Stimulated activated CD8-positive, alpha-beta memory T cell treated with anti-CD3 and anti-CD28 coated beads, Interleukin-15, amount 100 ng/mL, for 24 hours (primary cell): ENCODE results near the gene PTEN.
"Not testable (repeated sequence)": the region's sequence is repeated elsewhere in the genome, so short reads cannot be mapped to it uniquely, and the experiment has no call there.

Experiments used
- DNase-seq: peaks from one replicate; pipeline ENCODE4 v3.0.0-alpha.2; 2020; ENCODE audit warnings: low read depth

PTEN gene

GRCh38 chr10:87872828-87873227 is 9.4 kb downstream of the PTEN start:
- no peak for DNase-seq

DNA sequence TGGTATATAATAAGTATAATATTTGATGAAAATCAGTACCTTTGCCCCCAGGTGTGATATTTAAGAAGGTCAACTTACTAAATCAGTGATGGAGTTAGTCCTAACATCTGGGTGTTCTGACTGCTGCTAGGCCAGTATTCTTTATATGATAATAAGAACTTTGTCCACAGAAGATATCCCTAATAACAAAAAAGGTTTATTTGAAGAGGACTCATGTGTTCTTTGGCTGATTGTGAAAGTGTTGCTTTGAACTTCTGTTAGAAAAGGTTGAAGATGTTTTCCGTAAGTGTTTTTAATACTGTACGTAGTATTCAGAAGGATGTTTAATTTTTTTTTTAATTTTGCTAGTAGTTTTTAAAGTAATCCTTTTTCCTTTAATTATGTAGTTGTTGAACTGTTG is 10.2 kb downstream of the PTEN start:
- DNase-seq: no peak

GRCh38 chr10:87875929-87876571 is 12.6 kb downstream of the PTEN start:
- no peak for DNase-seq

DNA sequence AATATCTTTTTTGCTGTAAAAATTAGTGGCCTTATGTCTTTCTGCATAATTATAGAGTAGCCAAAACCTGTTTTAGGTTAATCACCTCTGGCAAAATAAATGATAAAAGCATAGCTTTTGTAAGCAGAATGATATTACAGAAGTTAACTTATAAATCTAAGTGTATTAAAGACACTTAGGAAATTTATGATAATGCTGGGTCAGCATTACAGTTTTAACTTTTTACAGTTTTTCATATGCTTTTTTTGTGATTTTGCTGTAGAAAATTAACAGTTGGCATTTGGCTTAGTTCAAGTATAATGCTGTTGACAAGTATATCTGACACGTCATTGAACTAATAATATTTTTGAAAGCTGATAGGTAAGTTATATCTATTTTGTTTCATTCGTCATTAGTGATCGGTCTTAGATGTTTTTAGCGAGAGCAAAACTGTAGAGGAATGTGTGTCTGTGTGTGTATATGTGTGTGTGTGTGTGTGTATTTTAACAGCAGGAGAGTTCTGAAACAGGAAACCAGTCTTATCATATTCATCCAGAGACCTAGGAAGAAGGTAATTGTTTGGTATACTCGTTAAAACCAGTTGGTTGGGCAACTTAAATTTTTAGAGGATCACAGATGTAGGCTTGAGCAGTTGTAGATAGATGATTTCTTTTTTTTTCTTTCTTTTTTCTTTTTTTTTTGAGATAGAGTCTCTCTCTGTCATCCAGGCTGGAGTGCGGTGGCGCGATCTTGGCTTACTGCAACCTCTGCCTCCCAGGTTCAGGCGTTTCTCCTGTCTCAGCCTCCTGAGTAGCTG is 15.4 kb downstream of the PTEN start:
- no peak for DNase-seq

GRCh38 chr10:87880336-87880735 is 16.9 kb downstream of the PTEN start:
- DNase-seq: no peak

GRCh38 chr10:87881373-87882059 is 18.1 kb downstream of the PTEN start:
- DNase-seq: not testable (repeated sequence)

DNA sequence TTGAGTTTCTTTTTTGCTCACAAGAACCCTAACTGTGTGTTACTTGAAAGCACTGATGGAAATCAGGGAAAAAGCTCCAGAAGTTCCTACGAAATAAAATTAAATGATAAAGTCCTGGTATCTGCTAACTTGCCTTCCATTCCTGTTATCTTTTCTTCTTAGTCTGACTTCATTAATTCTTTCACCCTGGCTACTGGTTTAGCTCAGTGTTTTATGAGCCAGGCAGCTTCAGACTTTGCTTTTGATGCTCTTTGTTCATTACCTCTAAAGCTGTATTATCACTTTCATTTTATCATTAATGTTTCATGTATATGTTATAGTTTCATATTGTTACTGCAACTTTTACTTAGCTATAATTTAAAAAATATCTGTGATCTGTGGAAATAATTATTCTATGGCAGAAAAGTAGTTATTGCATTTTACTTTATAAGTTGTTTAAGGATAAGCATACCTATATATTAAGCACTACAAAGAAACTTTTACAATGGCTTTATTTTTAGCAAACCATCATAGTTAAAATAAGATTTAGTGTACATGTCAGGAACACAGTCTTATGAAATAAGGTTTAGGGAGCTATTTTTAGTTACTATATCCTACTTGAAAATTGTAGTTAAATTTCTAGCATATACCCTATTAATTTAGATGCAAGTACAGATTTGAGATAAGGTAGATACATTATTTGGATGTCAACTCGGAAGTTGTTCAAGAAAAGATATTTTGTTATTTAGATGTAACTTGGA is 19.3 kb downstream of the PTEN start:
- DNase-seq: no peak

DNA sequence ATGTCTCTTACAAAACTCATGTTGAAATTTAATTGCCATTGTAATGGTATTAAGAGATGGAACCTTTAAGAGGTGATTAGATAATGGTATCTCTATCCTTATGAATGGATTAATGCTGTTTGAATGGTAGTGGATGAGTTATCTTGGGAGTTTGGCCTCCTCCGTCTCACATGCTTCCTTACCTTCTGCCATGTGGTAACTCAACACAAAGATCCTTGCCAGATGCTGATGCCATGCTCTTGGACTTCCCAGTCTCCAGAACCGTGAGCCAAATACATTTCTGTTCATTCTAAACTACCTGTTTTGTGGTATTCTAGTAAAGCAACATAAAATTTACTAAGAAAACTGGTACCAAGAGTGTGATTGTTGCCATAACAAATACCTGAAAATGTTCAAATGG is 23.2 kb downstream of the PTEN start:
- DNase-seq: no peak

GRCh38 chr10:87887146-87887545 is 23.7 kb downstream of the PTEN start:
- no peak for DNase-seq

DNA sequence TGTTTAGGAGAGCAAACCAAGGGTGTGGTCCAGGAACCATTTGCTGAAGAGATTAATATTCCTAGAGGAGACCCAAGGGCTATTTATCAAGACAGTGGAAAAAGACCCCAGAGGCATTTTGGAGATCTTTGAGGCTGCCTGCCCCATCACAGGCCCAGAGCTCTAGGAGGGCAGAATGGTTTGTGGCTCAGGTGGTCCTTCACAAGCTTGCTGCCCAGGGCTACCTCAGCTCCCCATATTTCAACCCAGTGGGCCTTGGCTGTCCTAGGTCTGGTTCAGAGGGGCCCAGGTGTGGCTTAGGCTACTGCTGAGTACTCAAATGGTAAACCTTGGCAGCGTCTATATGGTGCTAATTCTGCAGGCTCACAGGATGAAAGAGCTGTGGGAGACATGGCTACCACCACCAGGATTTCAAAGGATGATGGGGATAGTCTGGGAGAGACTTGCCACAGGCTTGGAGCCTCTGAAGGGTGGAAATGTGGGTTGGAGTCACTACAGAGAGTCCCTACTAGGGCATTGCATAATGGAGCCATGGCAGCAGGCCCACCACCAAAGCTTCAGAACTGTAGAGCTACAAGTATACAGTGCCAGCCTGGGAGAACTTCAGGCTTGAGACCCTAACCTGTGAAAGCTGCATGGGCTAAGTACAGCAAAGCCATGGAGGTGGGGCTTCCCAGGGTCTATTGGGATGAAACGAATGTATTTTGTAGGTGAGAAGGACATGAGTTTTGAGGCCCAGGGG is 24.3 kb downstream of the PTEN start:
- no peak for DNase-seq

DNA sequence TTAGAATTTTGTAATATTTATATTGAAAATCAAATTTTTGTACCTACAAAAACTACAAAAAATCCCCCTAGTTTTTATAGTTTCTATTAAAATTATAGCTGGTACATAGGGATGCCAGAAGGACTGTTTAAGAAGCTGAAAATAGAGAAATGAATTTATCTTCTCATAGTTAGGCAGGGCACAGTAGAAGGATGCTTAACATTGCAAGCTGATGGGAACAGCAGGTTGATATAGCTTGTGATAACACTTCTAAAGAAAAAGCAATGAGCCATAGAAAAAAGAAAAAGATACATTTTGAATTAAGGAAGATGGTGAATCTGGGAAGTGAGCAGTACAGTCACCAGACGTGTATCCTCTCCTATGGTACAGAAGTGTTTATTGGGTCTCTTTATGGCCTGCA is 32.0 kb downstream of the PTEN start:
- no peak for DNase-seq

DNA sequence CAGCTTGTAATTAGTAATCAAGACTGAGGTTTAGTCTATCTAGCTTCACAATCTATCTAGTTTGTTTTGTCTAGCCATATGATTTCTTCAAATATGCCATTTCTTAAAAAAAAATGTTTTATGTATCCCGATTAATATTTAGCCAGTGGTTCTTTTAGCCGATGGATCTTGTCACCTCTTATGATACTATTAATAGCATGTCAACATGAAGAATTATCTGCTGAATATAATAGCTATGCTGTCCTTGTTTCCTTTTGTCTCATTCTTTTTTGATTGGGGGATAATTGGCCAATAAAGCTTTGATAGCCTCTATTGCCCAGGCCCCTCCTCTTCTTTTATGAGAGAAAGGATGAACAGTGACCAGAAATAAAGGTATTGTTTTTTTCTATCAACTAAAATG is 32.8 kb downstream of the PTEN start:
- no peak for DNase-seq

DNA sequence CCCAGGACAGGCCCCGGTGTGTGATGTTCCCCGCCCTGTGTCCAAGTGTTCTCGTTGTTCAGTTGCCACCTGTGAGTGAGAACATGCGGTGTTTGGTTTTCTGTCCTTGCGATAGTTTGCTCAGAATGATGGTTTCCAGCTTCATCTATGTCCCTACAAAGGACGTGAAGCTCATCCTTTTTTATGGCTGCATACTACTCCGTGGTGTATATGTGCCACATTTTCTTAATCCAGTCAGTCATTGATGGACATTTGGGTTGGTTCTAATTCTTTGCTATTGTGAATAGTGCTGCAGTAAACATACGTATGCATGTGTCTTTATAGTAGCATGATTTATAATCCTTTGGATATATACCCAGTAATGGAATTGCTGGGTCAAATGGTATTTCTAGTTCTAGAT is 34.5 kb downstream of the PTEN start:
- not testable (repeated sequence) for DNase-seq

DNA sequence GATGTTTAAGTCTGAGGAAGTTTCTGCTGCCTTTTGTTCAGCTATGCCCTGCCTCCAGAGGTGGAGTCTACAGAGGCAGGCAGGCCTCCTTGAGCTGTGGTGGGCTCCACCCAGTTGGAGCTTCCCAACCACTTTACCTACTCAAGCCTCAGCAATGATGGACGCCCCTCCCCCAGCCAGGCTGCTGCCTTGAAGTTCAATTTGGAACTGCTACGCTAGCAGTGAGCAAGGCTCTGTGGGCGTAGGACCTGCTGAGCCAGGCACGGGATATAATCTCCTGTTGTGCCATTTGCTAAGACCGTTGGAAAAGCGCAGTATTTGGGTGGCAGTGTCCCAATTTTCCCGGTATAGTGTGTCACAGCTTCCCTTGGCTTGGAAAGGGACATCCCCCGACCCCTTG is 40.0 kb downstream of the PTEN start:
- not testable (repeated sequence) for DNase-seq

DNA sequence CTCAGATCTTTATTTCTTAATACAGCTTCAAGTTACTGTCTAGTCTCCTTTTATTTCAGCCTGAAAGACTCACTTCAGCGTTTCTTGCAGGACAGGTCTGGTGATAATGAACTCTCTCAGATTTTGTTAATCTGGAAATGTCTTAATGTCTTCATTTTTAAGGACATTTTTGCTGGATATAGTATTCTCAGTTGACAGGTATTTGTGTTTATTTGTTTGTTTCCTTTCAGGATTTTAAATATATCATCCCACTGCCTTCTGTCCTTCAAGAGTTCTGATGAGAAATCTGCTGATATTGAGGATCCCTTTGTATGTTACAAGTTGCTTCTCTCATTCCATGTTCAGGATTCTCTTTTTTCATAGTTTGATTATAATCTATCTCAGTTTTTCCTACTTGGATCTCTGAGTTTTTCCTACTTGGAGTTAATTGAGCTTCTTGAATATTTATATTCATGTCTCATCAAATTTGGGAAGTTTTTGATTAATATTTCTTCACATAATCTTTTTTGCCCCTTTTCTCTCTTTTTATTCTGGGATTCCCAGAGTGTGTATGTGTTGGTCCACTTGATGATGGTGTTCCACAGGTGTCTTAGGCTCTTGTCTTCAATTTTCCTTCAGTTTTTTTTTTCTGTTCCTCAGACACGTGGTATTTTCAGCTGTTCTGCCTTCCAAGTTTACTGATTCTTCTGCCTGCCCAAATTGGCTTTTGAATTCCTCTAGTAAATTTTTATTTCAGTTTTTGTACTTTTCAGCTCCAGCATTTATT is 49.9 kb downstream of the PTEN start:
- DNase-seq: no peak

- DNase-seq: no peak
These were observed 52.0 kb downstream of the PTEN start for GRCh38 chr10:87915406-87915805.

DNA sequence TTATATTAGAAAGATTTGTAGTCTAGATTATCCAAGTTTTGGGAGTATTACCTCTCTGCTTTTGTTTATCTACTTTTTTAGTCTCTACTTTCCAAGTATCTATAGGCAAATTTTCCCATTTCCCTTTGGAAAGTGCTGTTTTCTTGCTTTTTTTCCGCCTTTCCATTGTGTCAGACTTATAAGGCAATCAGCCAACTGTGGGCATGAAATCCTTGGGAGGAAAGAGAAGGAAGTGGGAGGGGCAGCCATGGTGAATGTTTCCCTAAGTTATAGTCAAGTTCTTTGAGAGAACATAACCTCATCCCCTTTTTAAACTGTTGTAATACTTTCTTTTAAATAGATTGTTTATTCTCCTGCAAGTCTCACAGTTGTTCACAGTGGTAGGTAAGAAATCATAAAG is 52.6 kb downstream of the PTEN start:
- DNase-seq: no peak

DNA sequence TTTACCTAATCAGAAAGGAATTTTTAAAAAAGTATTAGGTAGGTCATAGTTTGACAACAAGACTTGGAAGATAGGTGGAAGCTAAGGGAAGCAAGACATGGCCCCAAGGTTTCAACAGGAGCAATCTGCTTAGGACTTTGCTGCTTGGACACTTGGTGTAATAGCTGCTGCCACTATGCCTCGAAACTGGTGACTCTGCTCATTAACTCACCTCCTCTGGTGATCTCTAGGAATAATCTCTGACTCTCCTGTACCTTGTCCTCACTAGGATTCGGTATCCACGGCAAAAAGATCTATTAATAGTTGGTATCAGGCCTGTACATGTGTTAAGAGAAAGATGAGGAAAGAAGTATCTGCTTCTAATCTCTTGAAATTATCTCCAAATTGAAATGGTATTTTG is 53.1 kb downstream of the PTEN start:
- DNase-seq: no peak

GRCh38 chr10:87918254-87918859 is 54.9 kb downstream of the PTEN start:
- no peak for DNase-seq

- DNase-seq: no peak
These were observed 57.1 kb downstream of the PTEN start for GRCh38 chr10:87920538-87920937.
